Neural progenitor cell (in vitro differentiated cells): Measurements from ENCODE around the gene HYDIN.

Source experiments
- EZH2 ChIP-seq: fragments of 200-600 bp; sonication (generic); IDR thresholded peaks from 2 replicates; pipeline ENCODE4 v1.6.1; 2017; ENCODE audit warnings: antibody characterized with exemption, mild to moderate bottlenecking, moderate library complexity
- TF ChIP-seq, protein P1 (sequence below): fragments of 200-600 bp; sonication (generic); IDR thresholded peaks from 2 replicates; pipeline ENCODE4 v1.5.1; 2017; ENCODE audit warnings: antibody characterized with exemption, mild to moderate bottlenecking

DNA sequence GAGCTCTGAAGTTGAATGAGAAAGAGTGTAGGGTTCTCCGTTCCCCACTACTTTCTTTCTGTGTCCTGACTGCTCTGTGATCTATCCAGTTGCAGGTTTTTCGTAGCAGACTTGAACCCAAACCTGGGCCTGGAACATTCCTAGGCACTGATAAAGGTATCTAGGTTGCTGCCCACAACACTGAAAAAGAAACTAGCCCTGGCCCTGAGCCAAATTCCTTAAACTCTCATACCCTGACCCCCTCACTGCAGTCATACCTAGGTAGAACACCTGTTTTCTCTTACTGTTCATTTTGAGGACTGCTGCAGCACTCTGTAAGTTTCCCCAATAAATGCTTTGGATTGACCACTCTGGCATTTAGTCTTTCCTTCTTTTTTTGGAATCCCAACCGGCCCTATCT, 5.4 kb downstream of the HYDIN start:
- TF ChIP-seq, protein P1, sequence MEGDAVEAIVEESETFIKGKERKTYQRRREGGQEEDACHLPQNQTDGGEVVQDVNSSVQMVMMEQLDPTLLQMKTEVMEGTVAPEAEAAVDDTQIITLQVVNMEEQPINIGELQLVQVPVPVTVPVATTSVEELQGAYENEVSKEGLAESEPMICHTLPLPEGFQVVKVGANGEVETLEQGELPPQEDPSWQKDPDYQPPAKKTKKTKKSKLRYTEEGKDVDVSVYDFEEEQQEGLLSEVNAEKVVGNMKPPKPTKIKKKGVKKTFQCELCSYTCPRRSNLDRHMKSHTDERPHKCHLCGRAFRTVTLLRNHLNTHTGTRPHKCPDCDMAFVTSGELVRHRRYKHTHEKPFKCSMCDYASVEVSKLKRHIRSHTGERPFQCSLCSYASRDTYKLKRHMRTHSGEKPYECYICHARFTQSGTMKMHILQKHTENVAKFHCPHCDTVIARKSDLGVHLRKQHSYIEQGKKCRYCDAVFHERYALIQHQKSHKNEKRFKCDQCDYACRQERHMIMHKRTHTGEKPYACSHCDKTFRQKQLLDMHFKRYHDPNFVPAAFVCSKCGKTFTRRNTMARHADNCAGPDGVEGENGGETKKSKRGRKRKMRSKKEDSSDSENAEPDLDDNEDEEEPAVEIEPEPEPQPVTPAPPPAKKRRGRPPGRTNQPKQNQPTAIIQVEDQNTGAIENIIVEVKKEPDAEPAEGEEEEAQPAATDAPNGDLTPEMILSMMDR, result no peak
- TF ChIP-seq EZH2, result no peak
